ENCODE data around the gene GIPC3.

Gene GIPC3

DNA sequence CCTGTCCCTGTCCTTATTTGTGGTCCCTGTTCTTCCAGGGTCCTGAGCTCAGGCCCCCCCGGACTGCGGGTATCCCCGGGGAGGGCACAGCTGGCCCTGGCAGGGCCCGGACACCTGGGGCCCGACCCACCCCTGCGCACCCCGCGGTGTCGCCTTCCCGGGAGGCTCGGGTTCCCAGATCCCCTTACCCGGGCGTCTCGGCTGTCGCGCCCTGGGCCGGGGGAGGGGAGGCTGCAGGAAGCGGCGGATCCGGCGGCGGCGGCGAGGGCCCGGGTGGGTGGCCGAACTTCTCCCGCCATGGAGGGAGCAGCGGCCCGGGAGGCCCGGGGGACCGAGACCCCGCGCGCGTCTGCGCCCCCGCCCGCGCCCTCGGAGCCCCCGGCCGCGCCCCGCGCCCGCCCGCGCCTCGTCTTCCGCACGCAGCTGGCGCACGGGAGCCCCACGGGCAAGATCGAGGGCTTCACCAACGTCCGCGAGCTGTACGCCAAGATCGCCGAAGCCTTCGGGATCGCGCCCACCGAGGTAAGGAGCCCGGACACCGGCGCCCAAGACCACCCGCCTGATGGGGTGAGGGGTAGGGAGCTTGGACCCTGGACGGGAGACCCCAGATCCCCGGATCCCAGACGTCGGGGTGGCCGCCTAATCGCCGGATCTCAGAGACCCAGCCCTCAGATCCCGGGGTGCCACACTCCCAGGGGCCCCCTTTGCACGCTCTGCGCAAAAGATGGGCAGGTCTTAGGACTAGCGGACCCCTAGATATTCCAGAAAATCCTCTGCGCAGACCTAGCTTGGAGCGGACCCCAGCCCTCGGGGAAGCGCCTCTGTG is at the start of gene GIPC3:
Gene GIPC3, plus strand, starts transcription at position 178 of the 826 bp plus-strand sequence. Its CDS starts 120 bp downstream, at position 298.
- DNase-seq = no peak

- DNase-seq = no peak
Measured at GRCh38 chr19:3535563-3535965, 49.7 kb upstream of the GIPC3 start.

- DNase-seq = no peak
Measured at GRCh38 chr19:3535981-3536380, 49.3 kb upstream of the GIPC3 start.

DNA sequence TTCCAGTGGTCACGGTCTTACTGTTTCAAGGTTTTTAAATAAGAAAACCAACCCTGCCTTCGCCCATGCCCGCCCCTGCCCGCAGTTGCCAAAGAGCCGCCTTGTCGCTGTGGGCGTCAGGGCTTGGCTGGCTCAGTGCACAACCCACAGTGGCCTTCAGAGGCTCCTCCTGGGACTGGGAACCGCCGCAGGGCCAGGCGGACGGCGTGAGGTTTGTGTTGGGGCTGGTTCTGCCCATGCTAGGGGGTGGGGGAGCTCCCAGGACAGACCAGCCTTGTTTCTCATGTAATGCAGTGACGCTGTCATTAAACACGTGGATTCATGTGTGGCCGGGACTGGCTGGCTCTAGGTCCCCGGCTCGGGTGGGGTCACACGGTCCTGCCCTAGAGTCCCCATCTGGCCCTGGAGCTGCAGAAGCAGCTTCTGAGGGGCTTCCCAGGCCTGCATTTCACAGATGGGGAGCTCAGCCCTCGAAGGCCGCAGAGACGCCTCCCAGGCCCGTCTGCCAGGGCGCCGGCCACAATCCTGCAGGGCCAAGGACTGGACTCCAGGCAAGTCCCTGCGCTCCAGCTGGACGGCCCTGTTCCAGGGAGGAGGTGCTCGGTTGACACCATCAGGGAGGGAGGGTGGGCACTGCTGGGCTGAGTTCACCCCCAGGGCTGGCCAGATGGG is 48.7 kb upstream of the GIPC3 start:
- DNase-seq = no peak

GRCh38 chr19:3537101-3537437 is 48.2 kb upstream of the GIPC3 start:
- DNase-seq = no peak

- no peak for DNase-seq
Measured at GRCh38 chr19:3537438-3538240, 47.6 kb upstream of the GIPC3 start.

GRCh38 chr19:3538258-3538929 is 46.9 kb upstream of the GIPC3 start:
- DNase-seq = no peak

DNA sequence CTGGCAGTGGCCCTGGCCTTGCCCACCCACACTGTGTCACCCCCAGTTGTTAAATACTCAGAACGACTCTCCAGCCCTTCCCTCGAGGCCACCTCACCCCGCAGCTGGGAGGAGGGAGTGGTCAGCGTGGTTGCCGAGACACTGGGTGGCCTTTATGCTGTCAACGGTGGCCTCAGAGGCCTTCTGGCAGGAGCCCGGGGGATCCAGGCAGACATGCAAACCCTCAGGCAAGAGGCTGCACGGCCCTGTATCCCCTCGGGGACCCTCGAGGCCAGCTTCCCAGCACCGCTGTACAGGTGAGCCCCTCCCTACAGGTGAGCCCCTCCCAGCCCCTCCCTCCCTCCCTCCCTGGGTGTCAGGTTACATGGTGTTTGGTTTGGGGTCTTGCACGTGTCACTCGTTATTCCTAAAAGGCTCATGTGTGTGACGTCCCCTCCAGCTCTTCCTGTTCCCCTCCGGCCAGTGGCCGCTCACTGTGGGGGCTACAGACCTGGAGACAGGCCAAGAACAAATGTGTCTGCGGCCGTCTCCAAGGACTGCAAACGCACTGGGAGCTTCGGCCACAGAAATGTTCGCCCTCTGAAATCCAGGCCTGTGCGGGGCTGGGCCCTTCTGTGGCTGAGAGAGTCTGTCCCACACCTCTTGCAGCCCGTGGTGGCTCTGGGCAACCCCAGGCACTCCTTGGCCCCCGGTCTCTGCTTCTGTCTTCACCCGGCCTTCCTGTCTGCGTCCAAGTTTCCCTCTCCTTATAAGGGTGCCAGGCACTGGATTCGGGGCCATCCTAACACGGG is 46.1 kb upstream of the GIPC3 start, which contains the start of gene TEKTIP1:
Gene TEKTIP1, plus strand, starts transcription at position 210 of the 791 bp plus-strand sequence. Its CDS starts 4 bp downstream, at position 214.
- DNase-seq = no peak

- DNase-seq = no peak
Measured at GRCh38 chr19:3539756-3540118, 45.5 kb upstream of the GIPC3 start.

DNA sequence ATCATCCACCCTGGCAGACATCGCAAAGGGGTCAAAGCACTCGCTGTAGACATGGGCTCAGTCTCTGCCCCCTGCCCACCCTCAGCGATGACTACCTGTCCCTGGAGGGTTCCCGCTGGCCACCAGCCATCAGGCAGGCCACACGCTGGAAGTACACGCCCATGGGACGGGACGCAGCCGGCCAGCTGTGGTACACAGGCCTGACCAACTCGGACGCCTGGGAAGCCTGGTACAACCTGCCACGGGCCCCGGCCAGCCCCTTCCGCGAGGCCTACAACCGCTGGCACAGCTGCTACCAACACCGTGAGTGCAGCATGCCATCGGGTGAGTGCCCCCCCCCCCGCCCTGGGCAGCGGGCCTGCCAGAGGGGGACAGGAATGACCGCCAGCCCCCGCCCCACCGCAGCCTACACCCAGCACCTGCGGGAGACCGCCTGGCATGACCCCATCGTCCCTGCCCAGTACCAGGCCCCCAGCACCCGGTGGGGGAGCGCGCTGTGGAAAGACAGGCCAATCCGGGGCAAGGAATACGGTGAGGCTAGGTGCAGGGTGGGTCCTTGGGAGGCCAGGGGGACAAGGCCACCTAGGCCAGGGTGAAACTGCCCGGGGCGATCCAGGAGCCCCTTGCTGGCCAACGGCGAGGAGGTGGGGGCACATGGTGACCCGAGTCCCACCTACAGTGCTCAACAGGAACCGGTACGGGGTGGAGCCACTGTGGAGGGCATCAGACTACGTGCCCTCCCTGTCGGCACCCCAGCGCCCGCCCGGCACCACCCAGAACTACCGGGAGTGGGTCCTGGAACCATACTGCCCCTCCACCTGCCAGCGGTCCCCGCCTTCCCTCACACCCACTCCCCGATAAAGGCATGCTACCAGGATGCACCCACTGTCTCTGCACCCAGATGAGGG is 41.9 kb upstream of the GIPC3 start:
- DNase-seq = no peak

GRCh38 chr19:3544058-3544376 is 41.3 kb upstream of the GIPC3 start:
- DNase-seq = no peak

- DNase-seq = peak; percentile 99
Measured at GRCh38 chr19:3544742-3545668, 40.3 kb upstream of the GIPC3 start.

GRCh38 chr19:3545669-3546034 is 39.6 kb upstream of the GIPC3 start:
- DNase-seq = no peak

DNA sequence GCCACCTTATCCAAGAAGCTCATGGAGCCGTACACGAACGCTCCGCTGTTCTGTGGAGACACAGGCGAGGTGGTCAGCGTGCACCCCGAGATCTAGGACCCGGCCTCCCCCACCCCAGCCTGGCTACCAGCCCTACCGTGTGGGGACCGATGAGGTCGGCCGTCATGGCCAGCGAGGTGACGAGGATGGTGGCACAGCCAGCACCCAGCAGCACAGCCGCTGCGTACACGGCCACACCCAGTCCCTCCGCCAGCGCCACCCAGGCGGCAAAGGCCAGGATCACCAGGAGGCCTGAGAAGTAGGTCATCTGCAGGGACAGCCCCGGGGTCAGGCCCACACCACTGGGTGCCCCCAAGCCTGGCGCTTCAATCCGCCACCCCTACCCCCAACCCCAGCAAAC is 39.2 kb upstream of the GIPC3 start:
- no peak for DNase-seq

DNA sequence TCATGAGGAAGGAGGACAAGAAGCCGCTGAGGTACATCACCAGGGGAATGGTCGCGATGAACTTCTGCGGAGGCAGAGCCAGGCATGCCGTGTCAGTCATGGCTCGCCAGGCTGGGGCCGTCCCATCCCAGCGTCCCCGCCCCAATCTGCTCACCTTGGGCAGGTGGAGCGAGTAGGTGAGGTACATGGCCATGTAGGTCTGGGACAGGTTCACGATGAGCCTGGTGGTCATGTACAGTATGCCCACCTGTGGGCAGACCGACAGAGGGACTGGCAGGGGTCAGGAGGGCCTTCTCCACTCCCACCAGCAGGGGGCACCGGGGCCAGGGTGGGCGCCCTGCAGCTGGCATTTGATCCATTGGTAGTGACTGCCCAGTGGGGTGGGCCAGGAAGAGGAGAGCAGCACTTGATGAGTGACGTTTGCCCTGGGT is 38.0 kb upstream of the GIPC3 start:
- DNase-seq = peak; percentile 82

DNA sequence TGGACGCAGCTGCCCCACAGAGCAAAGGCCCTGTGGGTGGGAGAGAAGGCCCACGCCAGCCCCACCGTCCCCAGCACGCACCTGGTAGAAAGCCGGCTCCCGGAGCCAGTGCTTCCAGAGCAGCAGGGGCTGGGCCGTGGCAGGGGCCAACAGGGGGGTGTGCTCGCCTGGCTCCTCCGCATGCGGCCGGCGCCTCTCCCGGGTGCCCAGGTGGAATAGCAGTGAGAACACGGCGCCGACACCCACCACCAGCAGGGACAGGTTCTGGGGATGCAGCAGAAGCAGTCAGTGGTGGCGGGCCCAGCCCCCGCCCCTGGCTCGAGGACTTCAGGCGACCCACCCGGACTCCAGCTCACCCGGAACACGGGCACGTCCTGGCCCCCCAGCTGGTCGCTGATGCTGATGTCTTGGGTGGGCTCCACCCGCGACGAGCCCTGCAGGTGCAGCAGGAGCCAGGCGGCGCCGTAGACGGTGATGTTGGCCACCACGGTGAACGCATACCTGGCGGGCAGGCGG is 37.5 kb upstream of the GIPC3 start:
- DNase-seq = no peak

- no peak for DNase-seq
Measured at GRCh38 chr19:3548606-3549005, 36.7 kb upstream of the GIPC3 start.

GRCh38 chr19:3549816-3550215 is 35.5 kb upstream of the GIPC3 start:
- DNase-seq = no peak

- DNase-seq = no peak
Measured at GRCh38 chr19:3550947-3551791, 34.1 kb upstream of the GIPC3 start.

All from activated CD8-positive, alpha-beta memory T cell treated with anti-CD3 and anti-CD28 coated beads, Interleukin-2, amount 50 U/mL, for 48 hours (primary cell).